HepG2 (cell line): ENCODE data around the gene CERS3. TPM values are rescaled to one million over a fixed set of nuclear protein-coding genes. Genes with fewer than 3 reads are reported as not detected.

Experiments used
- ATAC-seq: fragments of 200-7000 bp; cut with Tn5 transposase; 3 replicates; pipeline ENCODE4 v1.9.1; 2020; ENCODE audit warnings: mild to moderate bottlenecking, moderate library complexity
- BruUV-seq: library from RNA; stranded (reverse); fragments of 400-500 nt; replicated peaks from 2 replicates; lab custom pipeline; 2021; lab: Mats Ljungman, UMichigan
- CTCF ChIA-PET: fragments of 300-600 bp; formaldehyde crosslinking; extraction: SDS; loops from one replicate; lab custom pipeline; 2021; ENCODE audit warnings: low total read pairs, inconsistent platforms, low intra/inter-chr PET ratio; lab: Yijun Ruan, JAX
- POLR2A ChIA-PET: fragments of 350-600 bp; sonication (Branson Sonifier 250); formaldehyde crosslinking; loops from one replicate; lab custom pipeline; 2020; ENCODE audit warnings: antibody characterized with exemption, inconsistent platforms; lab: Yijun Ruan, JAX
- DNase-seq: peaks from one replicate; pipeline ENCODE4 v3.0.0-alpha.2; 2015; ENCODE audit warnings: low spot score
- FAIRE-seq: peaks from 3 replicates; lab custom pipeline; 2011; peaks lifted over from hg19 to GRCh38; lab: Jason Lieb, UNC
- H2AFZ ChIP-seq: one replicate; pipeline ENCODE4 v1.6.1; 2011; ENCODE audit warnings: low read length, inconsistent platforms
- H3K27ac ChIP-seq: fragments of 300-600 bp; 3 replicates; pipeline ENCODE4 v1.8.0; 2011; ENCODE audit warnings: mixed run types, mild to moderate bottlenecking, mixed read lengths, low read length, inconsistent platforms; ENCODE audit not compliant: insufficient read depth; ENCODE audit errors: extremely low read length
- H3K27me3 ChIP-seq, 2 experiments: fragments of 200-600 bp in 1 of 2; 2 replicates in 1 of 2; 3 replicates in 1 of 2; pipeline versions ENCODE4 v1.6.0 to v1.8.0; 2011; ENCODE audit warnings: low read length in 2 of 2, mild to moderate bottlenecking in 2 of 2, moderate library complexity in 2 of 2, inconsistent platforms in 1 of 2; ENCODE audit not compliant: insufficient read depth in 2 of 2, control insufficient read depth in 1 of 2
- H3K36me3 ChIP-seq, 2 experiments: fragments of 200-600 bp in 1 of 2; replicated peaks in 1 of 2; 2 replicates in 1 of 2; 3 replicates in 1 of 2; pipeline versions ENCODE4 v1.5.1 to v1.8.0; 2011; ENCODE audit warnings: low read length in 2 of 2, inconsistent platforms in 1 of 2; ENCODE audit not compliant: insufficient read depth in 2 of 2, control insufficient read depth in 1 of 2
- H3K4me1 ChIP-seq: 2 replicates; pipeline ENCODE4 v1.5.1; 2012; ENCODE audit warnings: low read length, inconsistent platforms; ENCODE audit not compliant: insufficient read depth
- H3K4me2 ChIP-seq: 2 replicates; pipeline ENCODE4 v1.6.0; 2011; ENCODE audit warnings: low read depth, low read length, inconsistent platforms
- H3K4me3 ChIP-seq, 3 experiments: fragments of 200-600 bp in 1 of 3; sonication (generic), shearing (Covaris generic) in 1 of 3; replicated peaks in 1 of 3; 2 replicates each; pipeline ENCODE4 v1.5.1; 2011 to 2016; ENCODE audit warnings: low read length in 3 of 3, inconsistent platforms in 2 of 3, low read depth in 2 of 3, mild to moderate bottlenecking in 2 of 3, control low read depth in 1 of 3, mixed read lengths in 1 of 3; ENCODE audit not compliant: insufficient read depth in 1 of 3
- H3K79me2 ChIP-seq: one replicate; pipeline ENCODE4 v1.6.1; 2011; ENCODE audit warnings: low read length, inconsistent platforms; ENCODE audit not compliant: insufficient read depth
- H3K9ac ChIP-seq: 2 replicates; pipeline ENCODE4 v1.6.0; 2011; ENCODE audit warnings: mild to moderate bottlenecking, low read depth, low read length, inconsistent platforms; ENCODE audit not compliant: insufficient read depth
- H3K9me3 ChIP-seq: 2 replicates; pipeline ENCODE4 v1.5.1; 2012; ENCODE audit warnings: mild to moderate bottlenecking, low read length
- H4K20me1 ChIP-seq: 2 replicates; pipeline ENCODE4 v1.6.0; 2011; ENCODE audit warnings: inconsistent platforms, mild to moderate bottlenecking, low read length, moderate library complexity; ENCODE audit not compliant: insufficient read depth
- AKAP8 ChIP-seq: sonication (generic); formaldehyde crosslinking; IDR thresholded peaks from 2 replicates; pipeline ENCODE4 v1.5.1; 2020; ENCODE audit warnings: mild to moderate bottlenecking, missing genetic modification reagents
- DMAP1 ChIP-seq: IDR thresholded peaks from 2 replicates; pipeline ENCODE4 v1.6.1; 2016
- DNMT3B ChIP-seq: conservative IDR thresholded peaks from 2 replicates; pipeline ENCODE4 v1.6.1; 2016; ENCODE audit warnings: missing biosample characterization, control low read depth
- HDAC6 ChIP-seq: fragments of 200-600 bp; sonication (generic); IDR thresholded peaks from 2 replicates; pipeline ENCODE4 v1.7.0; 2017; ENCODE audit warnings: mild to moderate bottlenecking, antibody characterized with exemption, low read length, low read depth
- HIVEP1 ChIP-seq: sonication (generic); formaldehyde crosslinking; IDR thresholded peaks from 2 replicates; pipeline ENCODE4 v1.4.0; 2020; ENCODE audit warnings: mild to moderate bottlenecking, missing genetic modification reagents
- KDM4B ChIP-seq: sonication (generic); formaldehyde crosslinking; IDR thresholded peaks from 2 replicates; pipeline ENCODE4 v1.4.0; 2020; ENCODE audit warnings: missing genetic modification reagents
- KLF9 ChIP-seq: IDR thresholded peaks from 2 replicates; pipeline ENCODE4 v1.6.1; 2016; ENCODE audit warnings: low read depth
- MNT ChIP-seq: fragments of 450-650 bp; IDR thresholded peaks from 2 replicates; pipeline ENCODE4 v1.6.1; 2016
- POGK ChIP-seq: sonication (generic); formaldehyde crosslinking; conservative IDR thresholded peaks from 2 replicates; pipeline ENCODE4 v1.8.0; 2022; ENCODE audit warnings: mild to moderate bottlenecking, moderate library complexity, missing genetic modification reagents
- RFXANK ChIP-seq: IDR thresholded peaks from 2 replicates; pipeline ENCODE4 v1.6.1; 2016
- SMYD3 ChIP-seq: sonication (generic); formaldehyde crosslinking; IDR thresholded peaks from 2 replicates; pipeline ENCODE4 v1.8.1; 2023; ENCODE audit warnings: mild to moderate bottlenecking, missing genetic modification reagents
- SPEN ChIP-seq: sonication (generic); formaldehyde crosslinking; IDR thresholded peaks from 2 replicates; pipeline ENCODE4 v1.5.1; 2020; ENCODE audit warnings: low read depth, mild to moderate bottlenecking, missing genetic modification reagents
- SRSF4 ChIP-seq: fragments of 200-400 bp; formaldehyde crosslinking; IDR thresholded peaks from one replicate; pipeline ENCODE4 v1.6.1; 2018; ENCODE audit warnings: mild to moderate bottlenecking, low read depth, low read length, moderate library complexity; ENCODE audit not compliant: poor library complexity, severe bottlenecking
- ZHX1 ChIP-seq: sonication (generic); formaldehyde crosslinking; IDR thresholded peaks from 2 replicates; pipeline ENCODE4 v1.8.1; 2022; ENCODE audit warnings: low read depth, mild to moderate bottlenecking, missing genetic modification reagents
- ZNF12 ChIP-seq: sonication (generic); formaldehyde crosslinking; IDR thresholded peaks from 2 replicates; pipeline ENCODE4 v1.5.0; 2020; ENCODE audit warnings: missing genetic modification reagents
- ZNF382 ChIP-seq: sonication (generic); formaldehyde crosslinking; IDR thresholded peaks from 2 replicates; pipeline ENCODE4 v1.5.0; 2020; ENCODE audit warnings: missing genetic modification reagents, mild to moderate bottlenecking, borderline replicate concordance
- ZNF619 ChIP-seq: sonication (generic); formaldehyde crosslinking; IDR thresholded peaks from 2 replicates; pipeline ENCODE4 v1.4.0; 2020; ENCODE audit warnings: mild to moderate bottlenecking, missing genetic modification reagents
- ZNF709 ChIP-seq: sonication (generic); formaldehyde crosslinking; IDR thresholded peaks from 2 replicates; pipeline ENCODE4 v1.5.0; 2020; ENCODE audit warnings: mild to moderate bottlenecking, missing genetic modification reagents
- whole genome bisulfite sequencing: methylation state at CpG from one replicate; pipeline ENCODE4 v1.1.6; 2017; ENCODE audit warnings: low lambda C conversion rate; 5-methylcytosine and 5-hydroxymethylcytosine counted together
- in situ Hi-C: cut with HindIII; loops from 2 replicates; pipeline ENCODE4 v1.10.0; 2017; ENCODE audit warnings: low pct_unique_long_range_greater_than_20kb; ENCODE audit not compliant: extremely low pct_ligation_motif_present
- intact Hi-C: fragments of 100-400 bp; cut with micrococcal nuclease; formaldehyde crosslinking; loops from one replicate; pipeline ENCODE4 v1.10.0; 2022; ENCODE audit not compliant: unreplicated experiment
- polyA plus RNA-seq, 8 experiments: library from polyadenylated mRNA; depleted of rRNA in 3 of 8; stranded (reverse) in 7 of 8; unstranded in 1 of 8; fragments of >200 nt; fragmentation: Illumina TruSeq in 4 of 8; extraction: Trizol in 4 of 8; gene quantifications; 2 replicates each; pipeline versions ENCODE4 v1.2.1 to v1.2.3, GENCODE V29; 2011 to 2016; ENCODE audit warnings: low read depth in 4 of 8, missing spikeins in 1 of 8, mixed read lengths in 1 of 8; ENCODE audit not compliant: insufficient read depth in 1 of 8
- total RNA-seq, 5 experiments: library from RNA; depleted of rRNA; stranded (reverse); fragments of >200 nt; fragmentation: Illumina TruSeq; extraction: Trizol; gene quantifications; 2 replicates each; pipeline ENCODE4 v1.2.3, GENCODE V29; 2016; ENCODE audit warnings: low read depth in 1 of 5

Gene CERS3
- total and polyA plus RNA-seq, 2 of the 13 experiments (the other 11 are each of a cell fraction or from before 2014, with no cell fraction given): not detected

GRCh38 chr15:100570735-100571313 is 42.1 kb upstream of the CERS3 start:
- no peaks in the 10 kb centered on the region for H4K20me1 ChIP-seq
- ChIA-PET POLR2A (no interaction called here), CTCF (no interaction called here)
- no peak overlapping the region for H2AFZ ChIP-seq
- intact Hi-C loops (no loop called here), in situ Hi-C loops (no loop called here)
- H3K4me3 ChIP-seq: no peak overlapping the region
- H3K36me3 ChIP-seq: peaks cover 0 to 35% of the 10 kb centered on the region in 2 experiments; a peak in 3 of 5 replicates
- 96% methylated on average over 4 of the region's 4 CpGs for WGBS
- ATAC-seq (no peak), DNase-seq (no peak), FAIRE-seq (no peak)
- no peaks in the 10 kb centered on the region for H3K4me1 ChIP-seq
- H3K79me2 ChIP-seq: no peaks in the 10 kb centered on the region
- no peaks in the 10 kb centered on the region for H3K27me3 ChIP-seq
- TF ChIP-seq DMAP1: no peak
- no peak for TF ChIP-seq POGK (CRISPR knock-in tag)
- no peak for TF ChIP-seq SMYD3 (CRISPR knock-in tag)
- TF ChIP-seq HIVEP1 (CRISPR knock-in tag): no peak
- no peak for TF ChIP-seq SPEN (CRISPR knock-in tag)
- TF ChIP-seq ZNF619 (CRISPR knock-in tag): no peak
- TF ChIP-seq KLF9: no peak
- TF ChIP-seq DNMT3B: no peak
- TF ChIP-seq HDAC6: no peak
- no peak for TF ChIP-seq ZHX1
- no peak for TF ChIP-seq SRSF4
- TF ChIP-seq ZNF12: no peak
- TF ChIP-seq AKAP8 (CRISPR knock-in tag): no peak
- TF ChIP-seq ZNF382 (CRISPR knock-in tag): no peak
- TF ChIP-seq ZNF709: no peak
- no peak for TF ChIP-seq MNT
- no peak for TF ChIP-seq RFXANK (CRISPR knock-in tag)
- no peak for TF ChIP-seq KDM4B (CRISPR knock-in tag)
- BruUV-seq: no TSS peak
- H3K9ac ChIP-seq: no peak overlapping the region
- no peak overlapping the region for H3K4me2 ChIP-seq
- H3K27ac ChIP-seq: no peak overlapping the region
- no peaks in the 10 kb centered on the region for H3K9me3 ChIP-seq
